OCI-LY7 (cell line): ENCODE data around the gene STOML3. TPM values are rescaled to one million over a fixed set of nuclear protein-coding genes. Genes with fewer than 3 reads are reported as not detected.

Source experiments
- BruUV-seq: library from RNA; stranded (reverse); fragments of 400-500 nt; replicated peaks from 2 replicates; lab custom pipeline; 2021; lab: Mats Ljungman, UMichigan
- CTCF ChIA-PET: fragments of 300-600 bp; sonication (Branson Sonifier 250); formaldehyde crosslinking; loops from one replicate; lab custom pipeline; 2022; ENCODE audit warnings: antibody characterized with exemption; ENCODE audit not compliant: unreplicated experiment; lab: Charles Lee
- POLR2A ChIA-PET: fragments of 300-600 bp; sonication (Branson Sonifier 250); formaldehyde crosslinking; loops from one replicate; lab custom pipeline; 2022; ENCODE audit warnings: antibody characterized with exemption; lab: Charles Lee
- DNase-seq: peaks from one replicate; pipeline ENCODE4 v3.0.0-alpha.2; 2015; ENCODE audit warnings: low spot score
- H2AFZ ChIP-seq: fragments of 200-600 bp; sonication (generic), shearing (Covaris generic); 2 replicates; pipeline ENCODE4 v1.6.1; 2014; ENCODE audit warnings: mild to moderate bottlenecking, antibody characterized with exemption, low read length, moderate library complexity
- H3K27ac ChIP-seq: fragments of 200-600 bp; sonication (generic); 2 replicates; pipeline ENCODE4 v1.5.1; 2014; ENCODE audit warnings: mixed run types, low read depth, mild to moderate bottlenecking, moderate library complexity, low read length, inconsistent platforms; ENCODE audit not compliant: poor library complexity, severe bottlenecking
- H3K36me3 ChIP-seq: fragments of 200-600 bp; sonication (generic); 2 replicates; pipeline ENCODE4 v1.6.1; 2014; ENCODE audit warnings: mild to moderate bottlenecking, antibody characterized with exemption, low read length, moderate library complexity, mixed read lengths; ENCODE audit not compliant: insufficient read depth
- H3K4me1 ChIP-seq: fragments of 200-600 bp; sonication (generic); 2 replicates; pipeline ENCODE4 v1.5.1; 2014; ENCODE audit warnings: mild to moderate bottlenecking, low read length; ENCODE audit not compliant: insufficient read depth, poor library complexity, severe bottlenecking
- H3K4me2 ChIP-seq: fragments of 200-600 bp; sonication (generic); 2 replicates; pipeline ENCODE4 v1.6.1; 2014; ENCODE audit warnings: mild to moderate bottlenecking, low read length
- H3K4me3 ChIP-seq: fragments of 200-600 bp; sonication (generic); 2 replicates; pipeline ENCODE4 v1.5.1; 2014; ENCODE audit warnings: mild to moderate bottlenecking, low read depth, low read length; ENCODE audit not compliant: poor library complexity, severe bottlenecking
- H3K79me2 ChIP-seq: fragments of 200-600 bp; sonication (generic); 2 replicates; pipeline ENCODE4 v1.6.1; 2016; ENCODE audit warnings: low read depth, mild to moderate bottlenecking, low read length, moderate library complexity, mixed read lengths; ENCODE audit not compliant: insufficient read depth
- H3K9me2 ChIP-seq: fragments of 200-600 bp; sonication (generic); 2 replicates; pipeline ENCODE4 v1.6.1; 2016; ENCODE audit warnings: mild to moderate bottlenecking, low read length, mixed read lengths; ENCODE audit not compliant: insufficient read depth
- H3K9me3 ChIP-seq: fragments of 200-600 bp; sonication (generic); 2 replicates; pipeline ENCODE4 v1.6.1; 2014; ENCODE audit warnings: mild to moderate bottlenecking, mixed run types, low read length, mixed read lengths
- H4K20me1 ChIP-seq: fragments of 200-600 bp; sonication (generic); 2 replicates; pipeline ENCODE4 v1.6.1; 2014; ENCODE audit warnings: mild to moderate bottlenecking, antibody characterized with exemption, low read length, moderate library complexity, mixed read lengths; ENCODE audit not compliant: insufficient read depth
- CTCF ChIP-seq: fragments of 200-600 bp; sonication (generic); conservative IDR thresholded peaks from 2 replicates; pipeline ENCODE4 v1.5.1; 2014; ENCODE audit warnings: mild to moderate bottlenecking, antibody characterized with exemption, low read length, moderate library complexity, mixed read lengths
- EZH2phosphoT487 ChIP-seq: fragments of 200-600 bp; sonication (generic); IDR thresholded peaks from 2 replicates; pipeline ENCODE4 v1.6.1; 2018; ENCODE audit warnings: low read depth, borderline replicate concordance, mild to moderate bottlenecking, mixed run types, antibody characterized with exemption, low read length, moderate library complexity, mixed read lengths
- intact Hi-C: fragments of 100-400 bp; cut with micrococcal nuclease; formaldehyde crosslinking; loops from one replicate; pipeline ENCODE4 v1.10.0; 2022; ENCODE audit not compliant: unreplicated experiment
- total RNA-seq, 2 experiments: library from RNA; depleted of rRNA in 1 of 2; stranded (reverse); fragments of >200 nt in 1 of 2; shearing (Covaris generic) in 1 of 2; gene quantifications; 2 replicates each; pipeline ENCODE4 v1.2.3, GENCODE V29; 2014 to 2022

The STOML3 gene
- total RNA-seq, 2 experiments from 2014 or later = not detected

- POLR2A ChIA-PET = interaction anchor here (0.7 to 1.8 kb wide), 2 partner anchors 11 to 23 kb away, joined by 4 to 9 read pairs; no protein-coding TSS in a partner anchor
- Histone ChIP-seq H2AFZ (no peak overlapping the region), H3K9me3 (no peaks in the 10 kb centered on the region), H3K27ac (no peak overlapping the region), H3K9me2 (no peaks in the 10 kb centered on the region), H3K4me1 (no peaks in the 10 kb centered on the region), H3K36me3 (peaks cover 99% of the 10 kb centered on the region), H4K20me1 (no peaks in the 10 kb centered on the region), H3K4me3 (no peak overlapping the region), H3K79me2 (peaks cover 17% of the 10 kb centered on the region; the same call in 1 of the 2 replicates), H3K4me2 (no peak overlapping the region)
- BruUV-seq = no TSS peak
- no peak for TF ChIP-seq EZH2phosphoT487
- no peak for TF ChIP-seq CTCF
- CTCF ChIA-PET = no interaction called here
- DNase-seq = no peak
- intact Hi-C loops = no loop called here
Observed at GRCh38 chr13:39025433-39025839, 34.8 kb upstream of the STOML3 start.

GRCh38 chr13:39023761-39024160, 33.1 kb upstream of the STOML3 start:
- TF ChIP-seq CTCF (no peak), EZH2phosphoT487 (no peak)
- Histone ChIP-seq H3K4me2 (no peak overlapping the region), H4K20me1 (no peaks in the 10 kb centered on the region), H2AFZ (no peak overlapping the region), H3K9me2 (no peaks in the 10 kb centered on the region), H3K4me3 (no peak overlapping the region), H3K9me3 (no peaks in the 10 kb centered on the region), H3K36me3 (peaks cover 89% of the 10 kb centered on the region), H3K79me2 (peaks cover under 1% of the 10 kb centered on the region; the same call in 1 of the 2 replicates), H3K4me1 (no peaks in the 10 kb centered on the region), H3K27ac (no peak overlapping the region)
- CTCF ChIA-PET = no interaction called here
- intact Hi-C loops = no loop called here
- no TSS peak for BruUV-seq
- POLR2A ChIA-PET = interaction anchor here (0.6 to 1.1 kb wide), 3 partner anchors 11 to 819 kb away, joined by 5 to 9 read pairs (median 8); no protein-coding TSS in a partner anchor
- DNase-seq = no peak

DNA sequence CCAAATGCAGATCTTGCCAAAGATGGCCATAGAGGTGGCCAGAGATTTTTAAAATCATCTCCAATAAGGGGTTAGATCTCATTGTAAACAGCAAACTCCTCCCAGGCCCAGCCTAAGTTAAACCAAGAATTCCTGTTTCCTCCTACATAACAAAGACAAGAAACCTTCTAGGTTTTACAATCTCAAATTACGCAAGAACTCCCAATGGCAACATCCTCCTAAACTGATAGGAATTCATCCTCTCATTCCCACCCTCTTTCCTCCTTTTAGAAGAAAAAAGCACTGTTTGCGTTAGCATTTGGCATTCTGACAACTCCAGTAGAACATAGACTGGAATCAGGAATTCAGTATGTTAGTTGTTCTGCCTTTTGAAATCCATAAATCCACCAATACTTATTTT, 32.7 kb upstream of the STOML3 start:
- H3K4me2 ChIP-seq = no peak overlapping the region
- peaks cover 86% of the 10 kb centered on the region for H3K36me3 ChIP-seq
- H3K4me3 ChIP-seq = no peak overlapping the region
- TF ChIP-seq CTCF = no peak
- TF ChIP-seq EZH2phosphoT487 = no peak
- DNase-seq = no peak
- intact Hi-C loops = no loop called here
- no peaks in the 10 kb centered on the region for H4K20me1 ChIP-seq
- CTCF ChIA-PET = no interaction called here
- no TSS peak for BruUV-seq
- H3K9me2 ChIP-seq = no peaks in the 10 kb centered on the region
- no peak overlapping the region for H3K27ac ChIP-seq
- POLR2A ChIA-PET = interaction anchor here (0.6 to 1.1 kb wide), 2 partner anchors 12 to 25 kb away, joined by 3 to 9 read pairs; no protein-coding TSS in a partner anchor
- H3K4me1 ChIP-seq = no peaks in the 10 kb centered on the region
- no peaks in the 10 kb centered on the region for H3K79me2 ChIP-seq
- no peak overlapping the region for H2AFZ ChIP-seq
- H3K9me3 ChIP-seq = no peaks in the 10 kb centered on the region
